GM12878 (cell line): ENCODE data around the gene BEST2. TPM values are rescaled to one million over a fixed set of nuclear protein-coding genes. Genes with fewer than 3 reads are reported as not detected.

ENCODE experiments used
- BHLHE40 ChIP-seq, 2 experiments: fragments of 450-650 bp in 1 of 2; IDR thresholded peaks; 2 replicates each; pipeline ENCODE4 v1.6.1; 2011 to 2017; ENCODE audit warnings: low read depth in 2 of 2, borderline replicate concordance in 1 of 2, improper control_type of control experiment in 1 of 2, low read length in 1 of 2, mild to moderate bottlenecking in 1 of 2
- WRNIP1 ChIP-seq: IDR thresholded peaks from 2 replicates; pipeline ENCODE4 v1.6.1; 2011; ENCODE audit warnings: low read depth, low read length, improper control_type of control experiment, borderline replicate concordance
- polyA plus RNA-seq, 11 experiments: library from polyadenylated mRNA; depleted of rRNA in 4 of 11; unstranded in 6 of 11; stranded (reverse) in 5 of 11; fragments of >200 nt; fragmentation: Nextera tagmentation in 4 of 11; fragmentation: Illumina TruSeq in 1 of 11; extraction: Ambion mirVana in 4 of 11; extraction: Trizol in 1 of 11; gene quantifications; 1 replicate in 1 of 11; 2 replicates in 10 of 11; pipeline versions ENCODE4 v1.2.1 to v1.2.3, GENCODE V29; 2011 to 2016; ENCODE audit warnings: inconsistent platforms in 2 of 11, missing spikeins in 2 of 11, low read depth in 1 of 11
- total RNA-seq, 4 experiments: library from RNA; depleted of rRNA in 3 of 4; stranded (reverse); fragments of >200 nt in 3 of 4; fragmentation: Illumina TruSeq in 1 of 4; extraction: Trizol in 1 of 4; gene quantifications; 2 replicates each; pipeline versions ENCODE4 v1.2.1 to v1.2.3, GENCODE V29; 2013 to 2021
- TF ChIP-seq, protein P1 (sequence below): fragments of 450-650 bp; IDR thresholded peaks from 2 replicates; pipeline ENCODE4 v1.6.1; 2016; ENCODE audit warnings: mild to moderate bottlenecking
- TF ChIP-seq, protein P2 (sequence below): fragments of 450-650 bp; IDR thresholded peaks from 2 replicates; pipeline ENCODE4 v1.6.1; 2016; ENCODE audit warnings: mild to moderate bottlenecking, moderate library complexity, borderline replicate concordance

Gene BEST2
- total and polyA plus RNA-seq, 10 of the 15 experiments (the other 5 are each of a cell fraction or from before 2014, with no cell fraction given), result not detected

DNA sequence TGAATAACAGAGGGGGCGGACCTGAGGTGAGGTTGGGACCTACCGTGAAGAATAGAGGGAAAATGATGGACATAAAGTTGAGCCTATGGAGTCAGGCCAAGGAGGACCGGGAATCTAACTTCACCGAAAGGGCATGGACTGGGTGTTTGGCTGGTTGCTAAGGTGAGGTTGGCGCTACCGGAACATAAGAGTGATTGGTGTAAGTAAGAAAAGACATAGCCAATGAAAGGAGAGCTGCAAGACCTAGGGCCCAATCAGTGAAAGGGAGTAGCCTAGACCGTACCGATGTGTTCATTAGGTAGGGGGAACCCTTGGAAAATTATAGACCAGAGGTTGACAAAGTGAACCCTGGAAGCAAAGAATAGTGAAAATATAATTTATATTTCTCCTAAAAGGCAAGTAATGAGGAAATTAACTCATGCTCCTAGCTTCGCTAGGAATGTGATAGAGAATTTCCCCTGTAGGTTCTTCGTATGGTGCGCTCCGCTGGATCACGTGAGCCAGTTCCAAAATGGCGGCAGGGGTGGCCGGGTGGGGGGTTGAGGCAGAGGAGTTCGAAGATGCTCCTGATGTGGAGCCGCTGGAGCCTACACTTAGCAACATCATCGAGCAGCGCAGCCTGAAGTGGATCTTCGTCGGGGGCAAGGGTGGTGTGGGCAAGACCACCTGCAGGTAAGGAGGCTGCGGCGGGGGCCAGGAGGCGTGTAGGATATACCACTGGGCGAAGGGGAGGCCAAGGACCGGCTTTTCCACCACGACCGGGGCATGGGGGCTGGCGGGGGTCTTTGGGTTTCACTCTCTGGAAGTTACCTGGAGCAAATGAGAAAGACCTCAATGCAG lies 14.4 kb upstream of the BEST2 start, which contains the start of gene GET3 (continued):
- TF ChIP-seq, protein P1, sequence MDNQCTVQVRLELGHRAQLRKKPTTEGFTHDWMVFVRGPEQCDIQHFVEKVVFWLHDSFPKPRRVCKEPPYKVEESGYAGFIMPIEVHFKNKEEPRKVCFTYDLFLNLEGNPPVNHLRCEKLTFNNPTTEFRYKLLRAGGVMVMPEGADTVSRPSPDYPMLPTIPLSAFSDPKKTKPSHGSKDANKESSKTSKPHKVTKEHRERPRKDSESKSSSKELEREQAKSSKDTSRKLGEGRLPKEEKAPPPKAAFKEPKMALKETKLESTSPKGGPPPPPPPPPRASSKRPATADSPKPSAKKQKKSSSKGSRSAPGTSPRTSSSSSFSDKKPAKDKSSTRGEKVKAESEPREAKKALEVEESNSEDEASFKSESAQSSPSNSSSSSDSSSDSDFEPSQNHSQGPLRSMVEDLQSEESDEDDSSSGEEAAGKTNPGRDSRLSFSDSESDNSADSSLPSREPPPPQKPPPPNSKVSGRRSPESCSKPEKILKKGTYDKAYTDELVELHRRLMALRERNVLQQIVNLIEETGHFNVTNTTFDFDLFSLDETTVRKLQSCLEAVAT, result peak; percentile 70
- TF ChIP-seq WRNIP1 (no peak), BHLHE40 (IDR thresholded peaks at IDR 0.05; ENCODE audit: borderline replicate concordance in 1 of 2, low read depth in 2 of 2, low read length in 1 of 2) (peak; percentile 97 to 99)
- TF ChIP-seq, protein P2, sequence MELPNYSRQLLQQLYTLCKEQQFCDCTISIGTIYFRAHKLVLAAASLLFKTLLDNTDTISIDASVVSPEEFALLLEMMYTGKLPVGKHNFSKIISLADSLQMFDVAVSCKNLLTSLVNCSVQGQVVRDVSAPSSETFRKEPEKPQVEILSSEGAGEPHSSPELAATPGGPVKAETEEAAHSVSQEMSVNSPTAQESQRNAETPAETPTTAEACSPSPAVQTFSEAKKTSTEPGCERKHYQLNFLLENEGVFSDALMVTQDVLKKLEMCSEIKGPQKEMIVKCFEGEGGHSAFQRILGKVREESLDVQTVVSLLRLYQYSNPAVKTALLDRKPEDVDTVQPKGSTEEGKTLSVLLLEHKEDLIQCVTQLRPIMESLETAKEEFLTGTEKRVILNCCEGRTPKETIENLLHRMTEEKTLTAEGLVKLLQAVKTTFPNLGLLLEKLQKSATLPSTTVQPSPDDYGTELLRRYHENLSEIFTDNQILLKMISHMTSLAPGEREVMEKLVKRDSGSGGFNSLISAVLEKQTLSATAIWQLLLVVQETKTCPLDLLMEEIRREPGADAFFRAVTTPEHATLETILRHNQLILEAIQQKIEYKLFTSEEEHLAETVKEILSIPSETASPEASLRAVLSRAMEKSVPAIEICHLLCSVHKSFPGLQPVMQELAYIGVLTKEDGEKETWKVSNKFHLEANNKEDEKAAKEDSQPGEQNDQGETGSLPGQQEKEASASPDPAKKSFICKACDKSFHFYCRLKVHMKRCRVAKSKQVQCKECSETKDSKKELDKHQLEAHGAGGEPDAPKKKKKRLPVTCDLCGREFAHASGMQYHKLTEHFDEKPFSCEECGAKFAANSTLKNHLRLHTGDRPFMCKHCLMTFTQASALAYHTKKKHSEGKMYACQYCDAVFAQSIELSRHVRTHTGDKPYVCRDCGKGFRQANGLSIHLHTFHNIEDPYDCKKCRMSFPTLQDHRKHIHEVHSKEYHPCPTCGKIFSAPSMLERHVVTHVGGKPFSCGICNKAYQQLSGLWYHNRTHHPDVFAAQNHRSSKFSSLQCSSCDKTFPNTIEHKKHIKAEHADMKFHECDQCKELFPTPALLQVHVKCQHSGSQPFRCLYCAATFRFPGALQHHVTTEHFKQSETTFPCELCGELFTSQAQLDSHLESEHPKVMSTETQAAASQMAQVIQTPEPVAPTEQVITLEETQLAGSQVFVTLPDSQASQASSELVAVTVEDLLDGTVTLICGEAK, result peak; percentile 71; the same call in 1 of the 2 replicates
- TF ChIP-seq, all 136 proteins: peak for 64
